Hepatocyte (in vitro differentiated cells): Measurements from ENCODE around the gene PMF1. TPM values are rescaled to one million over a fixed set of nuclear protein-coding genes. Genes with fewer than 3 reads are reported as not detected.
A peak's percentile ranks its signal among the peaks of the same experiment; 100 is the strongest.

Experiments
- DNase-seq: peaks from one replicate; pipeline ENCODE4 v3.0.0-alpha.2; 2016; ENCODE audit warnings: low spot score
- H2AFZ ChIP-seq: fragments of 200-600 bp; sonication (generic); 2 replicates; pipeline ENCODE4 v1.6.0; 2016; ENCODE audit warnings: antibody characterized with exemption, mild to moderate bottlenecking
- H3K27ac ChIP-seq: fragments of 200-600 bp; sonication (generic); 2 replicates; pipeline ENCODE4 v1.5.1; 2016; ENCODE audit warnings: mild to moderate bottlenecking
- H3K27me3 ChIP-seq: fragments of 200-600 bp; sonication (generic); 2 replicates; pipeline ENCODE4 v1.6.1; 2016
- H3K36me3 ChIP-seq: fragments of 200-600 bp; sonication (generic); replicated peaks from 2 replicates; pipeline ENCODE4 v1.5.1; 2016; ENCODE audit warnings: low read depth; ENCODE audit not compliant: insufficient read depth
- H3K4me1 ChIP-seq: fragments of 200-600 bp; sonication (generic); 2 replicates; pipeline ENCODE4 v1.5.1; 2016; ENCODE audit warnings: mild to moderate bottlenecking, moderate library complexity; ENCODE audit not compliant: insufficient read depth
- H3K4me2 ChIP-seq: fragments of 200-600 bp; sonication (generic); 2 replicates; pipeline ENCODE4 v1.6.0; 2016
- H3K4me3 ChIP-seq: fragments of 200-600 bp; sonication (generic); 2 replicates; pipeline ENCODE4 v1.5.1; 2016; ENCODE audit warnings: mild to moderate bottlenecking
- H3K79me2 ChIP-seq: fragments of 200-600 bp; sonication (generic); 2 replicates; pipeline ENCODE4 v1.6.0; 2017; ENCODE audit warnings: mild to moderate bottlenecking
- H3K9me2 ChIP-seq: fragments of 200-600 bp; sonication (generic); replicated peaks from 2 replicates; pipeline ENCODE4 v1.6.0; 2017; ENCODE audit warnings: mild to moderate bottlenecking; ENCODE audit not compliant: insufficient read depth
- H3K9me3 ChIP-seq: fragments of 200-600 bp; sonication (generic); 2 replicates; pipeline ENCODE4 v1.5.1; 2016; ENCODE audit warnings: low read depth, mild to moderate bottlenecking
- H4K20me1 ChIP-seq: fragments of 200-600 bp; sonication (generic); 2 replicates; pipeline ENCODE4 v1.6.0; 2016; ENCODE audit warnings: mild to moderate bottlenecking; ENCODE audit not compliant: insufficient read depth, poor library complexity, severe bottlenecking
- CTCF ChIP-seq: fragments of 200-600 bp; sonication (generic); IDR thresholded peaks from 2 replicates; pipeline ENCODE4 v1.5.1; 2016; ENCODE audit warnings: antibody characterized with exemption, mild to moderate bottlenecking; ENCODE audit not compliant: poor library complexity
- EZH2 ChIP-seq: fragments of 200-600 bp; sonication (generic); IDR thresholded peaks from 2 replicates; pipeline ENCODE4 v1.6.1; 2016; ENCODE audit warnings: antibody characterized with exemption, mild to moderate bottlenecking, borderline replicate concordance
- EZH2phosphoT487 ChIP-seq: fragments of 200-600 bp; sonication (generic); IDR thresholded peaks from one replicate; pipeline ENCODE4 v1.6.1; 2018; ENCODE audit warnings: antibody characterized with exemption, mild to moderate bottlenecking, low read depth, moderate library complexity; ENCODE audit not compliant: unreplicated experiment, severe bottlenecking
- WGBS: methylation state at CpG from one replicate; pipeline ENCODE4 v1.1.6; 2016; ENCODE audit warnings: low lambda C conversion rate; ENCODE audit errors: missing lambda C conversion rate; 5-methylcytosine and 5-hydroxymethylcytosine counted together
- polyA plus RNA-seq: library from polyadenylated mRNA; unstranded; fragments of >200 nt; fragmentation: Nextera tagmentation; extraction: Ambion mirVana; gene quantifications from 2 replicates; pipeline ENCODE4 v1.2.1, GENCODE V29; 2016
- total RNA-seq: library from RNA; depleted of rRNA; stranded (reverse); fragments of >200 nt; gene quantifications from 2 replicates; pipeline ENCODE4 v1.2.3, GENCODE V29; 2014

Gene PMF1
- total and polyA plus RNA-seq, 2 experiments from 2014 or later, result 60.7 to 77.1 TPM

- Histone ChIP-seq H3K9me3 (no peaks in the 10 kb centered on the region), H3K4me3 (peak within 1 kb of the TSS; percentile 50), H3K79me2 (peaks cover 46% of the 10 kb centered on the region), H3K27ac (peak within 1 kb of the TSS; percentile 70), H4K20me1 (no peaks in the 10 kb centered on the region), H2AFZ (peak within 1 kb of the TSS; percentile 61), H3K4me2 (peak within 1 kb of the TSS; percentile 77), H3K27me3 (no peaks in the 10 kb centered on the region), H3K9me2 (no peaks in the 10 kb centered on the region), H3K36me3 (no peaks in the 10 kb centered on the region), H3K4me1 (peaks cover 10% of the 10 kb centered on the region)
- WGBS, result 23% methylated on average over 59 of the region's 59 CpGs
- DNase-seq, result peak; percentile 98
- TF ChIP-seq CTCF, result peak; percentile 48
- TF ChIP-seq EZH2, result no peak
- TF ChIP-seq EZH2phosphoT487, result no peak
These were observed 19.1 kb upstream of the PMF1 start, which contains the start of gene SLC25A44 for GRCh38 chr1:156193488-156194299. Gene SLC25A44 (plus strand): TSS chr1:156194104. CDS start chr1:156199848, 5,744 bp downstream.

- peaks cover 10% of the 10 kb centered on the region for H3K4me1 ChIP-seq
- peak overlapping the region; percentile 17 for H2AFZ ChIP-seq
- H3K9me2 ChIP-seq, result no peaks in the 10 kb centered on the region
- peak; percentile 30 for DNase-seq
- TF ChIP-seq CTCF, result no peak
- no peak for TF ChIP-seq EZH2phosphoT487
- TF ChIP-seq EZH2, result no peak
- no peaks in the 10 kb centered on the region for H3K9me3 ChIP-seq
- H4K20me1 ChIP-seq, result no peaks in the 10 kb centered on the region
- H3K4me2 ChIP-seq, result peak overlapping the region; percentile 77
- peak overlapping the region; percentile 50 for H3K4me3 ChIP-seq
- WGBS, result 25% methylated on average over 9 of the region's 14 CpGs
- no peaks in the 10 kb centered on the region for H3K27me3 ChIP-seq
- peak overlapping the region; percentile 44 for H3K27ac ChIP-seq
- H3K36me3 ChIP-seq, result no peaks in the 10 kb centered on the region
- peaks cover 48% of the 10 kb centered on the region for H3K79me2 ChIP-seq
These were observed 18.5 kb upstream of the PMF1 start for GRCh38 chr1:156194300-156194652.

- peaks cover 10% of the 10 kb centered on the region for H3K4me1 ChIP-seq
- 77% methylated on average over 4 of the region's 4 CpGs for WGBS
These were observed 17.0 kb upstream of the PMF1 start for GRCh38 chr1:156195853-156196252.

More at GRCh38 chr1:156195853-156196252, 17.0 kb upstream of the PMF1 start:
- DNase-seq, result no peak
- Histone ChIP-seq H3K36me3 (no peaks in the 10 kb centered on the region), H4K20me1 (no peaks in the 10 kb centered on the region), H3K27me3 (no peaks in the 10 kb centered on the region), H3K9me3 (no peaks in the 10 kb centered on the region), H2AFZ (no peak overlapping the region), H3K9me2 (no peaks in the 10 kb centered on the region), H3K27ac (no peak overlapping the region), H3K79me2 (peaks cover 61% of the 10 kb centered on the region), H3K4me3 (no peak overlapping the region), H3K4me2 (peak overlapping the region; percentile 77)
- TF ChIP-seq EZH2 (no peak), CTCF (no peak), EZH2phosphoT487 (no peak)
